Progenitor cell of endocrine pancreas (in vitro differentiated cells): ENCODE measurements around the gene TCF15. TPM values are rescaled to one million over a fixed set of nuclear protein-coding genes. Genes with fewer than 3 reads are reported as not detected.

Experiments
- DNase-seq: peaks from one replicate; pipeline ENCODE4 v3.0.0; 2021; ENCODE audit warnings: low spot score; ENCODE audit not compliant: unreplicated experiment
- H3K27ac Mint-ChIP-seq: 2 replicates; pipeline ENCODE4 v1.8.0; 2021; ENCODE audit warnings: mild to moderate bottlenecking, moderate library complexity, mixed read lengths
- H3K27me3 Mint-ChIP-seq: 2 replicates; pipeline ENCODE4 v1.8.0; 2021; ENCODE audit warnings: mixed read lengths
- H3K36me3 Mint-ChIP-seq: 2 replicates; pipeline ENCODE4 v1.8.0; 2022; ENCODE audit warnings: mixed read lengths; ENCODE audit not compliant: insufficient read depth
- H3K4me1 Mint-ChIP-seq: 2 replicates; pipeline ENCODE4 v1.8.0; 2021; ENCODE audit warnings: low read depth, mixed read lengths
- H3K4me3 Mint-ChIP-seq: 2 replicates; pipeline ENCODE4 v1.8.0; 2021; ENCODE audit warnings: low read depth, mild to moderate bottlenecking, moderate library complexity, mixed read lengths
- H3K9me3 Mint-ChIP-seq: 2 replicates; pipeline ENCODE4 v1.8.0; 2021; ENCODE audit warnings: low read depth, mixed read lengths
- total RNA-seq: library from RNA; stranded (reverse); gene quantifications from 2 replicates; pipeline ENCODE4 v1.2.1, GENCODE V29; 2021
- TF ChIP-seq, protein P1 (sequence below): fragments of 200-600 bp; sonication (generic); IDR thresholded peaks from one replicate; pipeline ENCODE4 v1.5.0; 2021; ENCODE audit warnings: antibody characterized with exemption, mild to moderate bottlenecking; ENCODE audit not compliant: unreplicated experiment

The TCF15 gene
- total RNA-seq, 1 donor from 2014 or later: not detected

DNA sequence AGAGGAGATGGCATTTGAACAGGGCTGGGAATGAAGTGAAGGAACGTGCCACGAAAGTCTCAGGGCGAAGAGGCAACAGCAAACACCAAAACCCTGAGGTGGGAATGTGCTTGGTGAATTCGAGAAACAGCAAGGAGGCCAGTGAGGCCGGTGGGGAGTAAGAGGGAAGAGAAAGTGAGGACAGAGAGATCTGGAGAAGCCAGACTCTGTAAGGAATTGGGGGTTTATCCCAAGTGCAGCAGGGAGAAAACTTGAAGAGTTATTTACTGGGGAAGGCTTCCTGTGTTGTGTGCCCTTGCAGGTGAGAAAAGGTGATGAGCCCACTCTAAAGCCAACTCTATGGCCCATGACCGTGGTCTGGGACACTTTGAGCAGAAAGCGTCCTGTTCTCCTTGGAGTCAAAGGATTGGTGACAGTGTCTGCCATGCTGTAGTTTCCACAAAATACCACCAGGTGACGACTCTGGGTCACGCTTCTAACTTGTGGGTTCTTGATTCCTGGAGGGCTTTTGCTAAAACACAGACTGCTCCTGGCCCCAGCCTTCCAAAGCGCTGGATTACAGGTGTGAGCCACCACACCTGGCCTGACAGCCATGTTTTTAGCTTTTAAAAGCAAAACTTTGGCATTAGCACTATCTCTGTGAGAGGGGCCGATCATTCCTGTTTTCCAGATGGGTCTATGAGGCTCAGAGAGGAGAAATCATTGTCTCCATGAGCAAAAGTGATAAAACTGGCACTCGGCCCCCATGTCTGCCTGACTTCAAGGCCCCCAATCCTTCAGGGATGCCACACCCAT lies 48.5 kb downstream of the TCF15 start:
- Mint-ChIP-seq H3K36me3 (no peaks in the 10 kb centered on the region), H3K4me3 (no peak overlapping the region), H3K27me3 (peaks cover 17% of the 10 kb centered on the region), H3K4me1 (no peaks in the 10 kb centered on the region), H3K27ac (no peak overlapping the region), H3K9me3 (no peaks in the 10 kb centered on the region)
- DNase-seq: peak; percentile 52
- TF ChIP-seq, protein P1, sequence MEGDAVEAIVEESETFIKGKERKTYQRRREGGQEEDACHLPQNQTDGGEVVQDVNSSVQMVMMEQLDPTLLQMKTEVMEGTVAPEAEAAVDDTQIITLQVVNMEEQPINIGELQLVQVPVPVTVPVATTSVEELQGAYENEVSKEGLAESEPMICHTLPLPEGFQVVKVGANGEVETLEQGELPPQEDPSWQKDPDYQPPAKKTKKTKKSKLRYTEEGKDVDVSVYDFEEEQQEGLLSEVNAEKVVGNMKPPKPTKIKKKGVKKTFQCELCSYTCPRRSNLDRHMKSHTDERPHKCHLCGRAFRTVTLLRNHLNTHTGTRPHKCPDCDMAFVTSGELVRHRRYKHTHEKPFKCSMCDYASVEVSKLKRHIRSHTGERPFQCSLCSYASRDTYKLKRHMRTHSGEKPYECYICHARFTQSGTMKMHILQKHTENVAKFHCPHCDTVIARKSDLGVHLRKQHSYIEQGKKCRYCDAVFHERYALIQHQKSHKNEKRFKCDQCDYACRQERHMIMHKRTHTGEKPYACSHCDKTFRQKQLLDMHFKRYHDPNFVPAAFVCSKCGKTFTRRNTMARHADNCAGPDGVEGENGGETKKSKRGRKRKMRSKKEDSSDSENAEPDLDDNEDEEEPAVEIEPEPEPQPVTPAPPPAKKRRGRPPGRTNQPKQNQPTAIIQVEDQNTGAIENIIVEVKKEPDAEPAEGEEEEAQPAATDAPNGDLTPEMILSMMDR: peak; percentile 91

DNA sequence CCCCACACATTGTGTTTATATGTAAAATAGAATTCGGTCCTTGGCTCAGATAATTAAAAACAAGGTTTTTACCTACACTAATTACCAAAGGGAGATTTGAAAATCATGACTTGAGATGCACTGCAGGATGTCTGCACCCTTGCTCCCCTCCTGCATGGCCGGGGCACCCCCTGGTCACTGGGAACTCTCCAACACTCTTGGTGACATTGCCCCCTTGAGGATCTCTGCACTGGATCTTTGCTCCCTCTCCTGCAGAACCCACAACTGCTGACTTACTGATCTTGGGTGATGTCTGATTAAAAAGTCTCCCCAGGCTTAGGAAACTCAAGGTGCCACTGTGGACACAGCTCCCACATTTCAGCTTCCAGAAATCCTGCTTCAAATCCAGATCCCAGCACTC lies 49.4 kb downstream of the TCF15 start:
- no peaks in the 10 kb centered on the region for H3K36me3 Mint-ChIP-seq
- no peak overlapping the region for H3K27ac Mint-ChIP-seq
- no peaks in the 10 kb centered on the region for H3K9me3 Mint-ChIP-seq
- peaks cover 17% of the 10 kb centered on the region for H3K27me3 Mint-ChIP-seq
- no peak for DNase-seq
- H3K4me3 Mint-ChIP-seq: no peak overlapping the region
- peaks cover 3% of the 10 kb centered on the region for H3K4me1 Mint-ChIP-seq
- TF ChIP-seq, protein P1: no peak

- Mint-ChIP-seq H3K27ac (no peak overlapping the region), H3K4me3 (no peak overlapping the region), H3K36me3 (no peaks in the 10 kb centered on the region), H3K27me3 (peaks cover 17% of the 10 kb centered on the region), H3K9me3 (no peaks in the 10 kb centered on the region), H3K4me1 (peaks cover 4% of the 10 kb centered on the region)
- TF ChIP-seq, protein P1: no peak
- no peak for DNase-seq
Observed at GRCh38 chr20:558117-558516, 52.0 kb downstream of the TCF15 start.

- H3K4me3 Mint-ChIP-seq: no peak overlapping the region
- DNase-seq: no peak
- no peak overlapping the region for H3K27ac Mint-ChIP-seq
- no peaks in the 10 kb centered on the region for H3K9me3 Mint-ChIP-seq
- H3K36me3 Mint-ChIP-seq: no peaks in the 10 kb centered on the region
- H3K27me3 Mint-ChIP-seq: peaks cover 20% of the 10 kb centered on the region
- TF ChIP-seq, protein P1: no peak
- peaks cover 4% of the 10 kb centered on the region for H3K4me1 Mint-ChIP-seq
Observed at GRCh38 chr20:556984-557383, 53.1 kb downstream of the TCF15 start.

DNA sequence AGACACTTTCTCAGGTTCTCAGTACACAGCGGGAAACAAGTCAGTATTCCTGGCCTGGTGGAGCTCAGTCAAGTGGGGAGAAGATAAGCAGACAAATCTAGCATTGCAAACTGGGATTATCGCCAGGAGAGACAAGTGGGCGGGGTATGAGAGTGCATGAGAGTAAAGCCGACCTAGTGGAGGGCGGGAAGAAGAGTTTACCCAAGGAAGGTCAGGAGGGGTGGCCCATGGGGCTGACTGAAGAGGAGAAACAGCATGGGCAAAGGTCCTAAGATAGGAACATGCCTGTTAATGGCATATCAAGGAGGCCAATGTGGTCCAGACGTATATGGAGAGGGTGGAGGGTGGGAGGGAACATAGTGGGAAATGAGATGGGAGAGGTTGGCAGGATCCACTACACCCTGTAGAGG lies 54.1 kb downstream of the TCF15 start:
- H3K4me3 Mint-ChIP-seq: no peak overlapping the region

More for the DNA sequence above, 54.1 kb downstream of the TCF15 start:
- Mint-ChIP-seq H3K27me3 (peaks cover 22% of the 10 kb centered on the region), H3K9me3 (no peaks in the 10 kb centered on the region), H3K36me3 (no peaks in the 10 kb centered on the region), H3K4me1 (peaks cover 4% of the 10 kb centered on the region), H3K27ac (no peak overlapping the region)
- DNase-seq: no peak
- TF ChIP-seq, protein P1: no peak

Other genes starting within 250 kb of the TCF15 start
- gene TRIB3, start 229.5 kb downstream of the TCF15 start, total RNA-seq: 5.2 and 7.8 TPM in 2 replicates
- 92.7 and 108 TPM in 2 replicates for gene RBCK1, start 202.0 kb downstream of the TCF15 start, total RNA-seq
- gene TBC1D20, start 147.8 kb downstream of the TCF15 start, total RNA-seq: 30.3 and 33.2 TPM in 2 replicates
- gene CSNK2A1, start 66.5 kb downstream of the TCF15 start, total RNA-seq: 175 and 185 TPM in 2 replicates
- 12.0 and 13.8 TPM in 2 replicates for gene SRXN1, start 42.9 kb upstream of the TCF15 start, total RNA-seq
- gene SCRT2, start 65.5 kb upstream of the TCF15 start, total RNA-seq: not detected in 2 replicates
- gene SLC52A3, start 158.2 kb upstream of the TCF15 start, total RNA-seq: 0.38 and 0.44 TPM in 2 replicates
- gene FAM110A, start 223.4 kb upstream of the TCF15 start, total RNA-seq: 17.4 and 17.9 TPM in 2 replicates